ENCODE data around the gene FAM107B.
A peak's percentile ranks its signal among the peaks of the same experiment; 100 is the strongest.

FAM107B gene

GRCh38 chr10:14617852-14618251, 156.8 kb downstream of the FAM107B start:
- TF ChIP-seq, protein P1, sequence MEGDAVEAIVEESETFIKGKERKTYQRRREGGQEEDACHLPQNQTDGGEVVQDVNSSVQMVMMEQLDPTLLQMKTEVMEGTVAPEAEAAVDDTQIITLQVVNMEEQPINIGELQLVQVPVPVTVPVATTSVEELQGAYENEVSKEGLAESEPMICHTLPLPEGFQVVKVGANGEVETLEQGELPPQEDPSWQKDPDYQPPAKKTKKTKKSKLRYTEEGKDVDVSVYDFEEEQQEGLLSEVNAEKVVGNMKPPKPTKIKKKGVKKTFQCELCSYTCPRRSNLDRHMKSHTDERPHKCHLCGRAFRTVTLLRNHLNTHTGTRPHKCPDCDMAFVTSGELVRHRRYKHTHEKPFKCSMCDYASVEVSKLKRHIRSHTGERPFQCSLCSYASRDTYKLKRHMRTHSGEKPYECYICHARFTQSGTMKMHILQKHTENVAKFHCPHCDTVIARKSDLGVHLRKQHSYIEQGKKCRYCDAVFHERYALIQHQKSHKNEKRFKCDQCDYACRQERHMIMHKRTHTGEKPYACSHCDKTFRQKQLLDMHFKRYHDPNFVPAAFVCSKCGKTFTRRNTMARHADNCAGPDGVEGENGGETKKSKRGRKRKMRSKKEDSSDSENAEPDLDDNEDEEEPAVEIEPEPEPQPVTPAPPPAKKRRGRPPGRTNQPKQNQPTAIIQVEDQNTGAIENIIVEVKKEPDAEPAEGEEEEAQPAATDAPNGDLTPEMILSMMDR (conservative IDR thresholded peaks at IDR 0.05; ENCODE audit: control insufficient read depth, insufficient read depth, low read depth, low read length): peak; percentile 32
- H3K4me3 ChIP-seq (ENCODE audit: control insufficient read depth, low read depth, low read length): no peak overlapping the region
- DNase-seq (ENCODE audit: low read depth): peak; percentile 72

- no peak for DNase-seq (ENCODE audit: low read depth)
- H3K4me3 ChIP-seq (ENCODE audit: control insufficient read depth, low read depth, low read length): no peak overlapping the region
- TF ChIP-seq, protein P1 (conservative IDR thresholded peaks at IDR 0.05; ENCODE audit: control insufficient read depth, insufficient read depth, low read depth, low read length): no peak
Measured at GRCh38 chr10:14616955-14617730, 157.6 kb downstream of the FAM107B start.

GRCh38 chr10:14616465-14616864, 158.2 kb downstream of the FAM107B start:
- no peak overlapping the region for H3K4me3 ChIP-seq (ENCODE audit: control insufficient read depth, low read depth, low read length)

DNA sequence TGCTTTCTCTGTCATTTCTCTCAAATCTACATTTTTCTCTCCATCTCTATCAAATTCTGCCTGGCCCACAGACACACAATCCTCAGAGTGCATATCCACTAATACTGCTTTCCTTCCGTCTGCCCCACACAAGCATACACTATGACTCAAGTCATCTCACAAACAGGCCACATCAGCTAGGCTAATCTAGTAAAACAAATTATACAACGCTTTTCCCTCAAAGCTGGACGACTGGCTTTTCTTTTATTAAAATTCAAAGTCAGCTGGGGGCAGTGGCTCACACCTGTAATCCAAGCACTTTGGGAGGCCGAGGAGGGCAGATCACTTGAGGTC, 161.1 kb downstream of the FAM107B start:
- TF ChIP-seq, protein P1 (conservative IDR thresholded peaks at IDR 0.05; ENCODE audit: control insufficient read depth, insufficient read depth, low read depth, low read length): no peak
- no peak overlapping the region for H3K4me3 ChIP-seq (ENCODE audit: control insufficient read depth, low read depth, low read length)
- DNase-seq (ENCODE audit: low read depth): no peak

More at GRCh38 chr10:14616465-14616864, 158.2 kb downstream of the FAM107B start:
- DNase-seq (ENCODE audit: low read depth): no peak
- TF ChIP-seq, protein P1 (conservative IDR thresholded peaks at IDR 0.05; ENCODE audit: control insufficient read depth, insufficient read depth, low read depth, low read length): no peak

GRCh38 chr10:14612873-14613587, 161.7 kb downstream of the FAM107B start:
- DNase-seq (ENCODE audit: low read depth): no peak
- no peak overlapping the region for H3K4me3 ChIP-seq (ENCODE audit: control insufficient read depth, low read depth, low read length)
- TF ChIP-seq, protein P1 (conservative IDR thresholded peaks at IDR 0.05; ENCODE audit: control insufficient read depth, insufficient read depth, low read depth, low read length): no peak

- TF ChIP-seq, protein P1 (conservative IDR thresholded peaks at IDR 0.05; ENCODE audit: control insufficient read depth, insufficient read depth, low read depth, low read length): no peak
- no peak for DNase-seq (ENCODE audit: low read depth)
- no peak overlapping the region for H3K4me3 ChIP-seq (ENCODE audit: control insufficient read depth, low read depth, low read length)
Measured at GRCh38 chr10:14611968-14612693, 162.6 kb downstream of the FAM107B start.

Measured in fibroblast of mammary gland (primary cell).